ENCODE measurements around the gene MYO3A.
A peak's percentile ranks its signal among the peaks of the same experiment; 100 is the strongest.

MYO3A gene

GRCh38 chr10:26217396-26218086 lies 283.5 kb downstream of the MYO3A start:
- peak overlapping the region; percentile 24 for H3K4me3 ChIP-seq (ENCODE audit: insufficient read depth, low read depth, low read length)
- H3K4me1 ChIP-seq (ENCODE audit: control insufficient read depth, insufficient read depth, low read length) = peaks cover 42% of the 10 kb centered on the region
- H3K36me3 ChIP-seq (ENCODE audit: control insufficient read depth, insufficient read depth, low read length) = no peaks in the 10 kb centered on the region
- WGBS, 2 experiments = 0 to 1% methylated on average over 64 of the region's 64 CpGs
- no peak overlapping the region for H3K27ac ChIP-seq (ENCODE audit: insufficient read depth, low read depth, low read length, poor library complexity, severe bottlenecking)
- no peaks in the 10 kb centered on the region for H3K9me3 ChIP-seq (ENCODE audit: control insufficient read depth, low read length)
- H3K27me3 ChIP-seq (ENCODE audit: control insufficient read depth, insufficient read depth, low read length, poor library complexity, severe bottlenecking) = peaks cover 98% of the 10 kb centered on the region

GRCh38 chr10:26219676-26220075 lies 285.6 kb downstream of the MYO3A start:
- H3K27ac ChIP-seq (ENCODE audit: insufficient read depth, low read depth, low read length, poor library complexity, severe bottlenecking) = no peak overlapping the region
- peaks cover 25% of the 10 kb centered on the region for H3K4me1 ChIP-seq (ENCODE audit: control insufficient read depth, insufficient read depth, low read length)
- no peaks in the 10 kb centered on the region for H3K36me3 ChIP-seq (ENCODE audit: control insufficient read depth, insufficient read depth, low read length)
- WGBS, 2 experiments = 90 to 96% methylated on average over 1 of the region's 1 CpG
- H3K4me3 ChIP-seq (ENCODE audit: insufficient read depth, low read depth, low read length) = no peak overlapping the region
- no peaks in the 10 kb centered on the region for H3K9me3 ChIP-seq (ENCODE audit: control insufficient read depth, low read length)
- H3K27me3 ChIP-seq (ENCODE audit: control insufficient read depth, insufficient read depth, low read length, poor library complexity, severe bottlenecking) = peaks cover 80% of the 10 kb centered on the region

- H3K9me3 ChIP-seq (ENCODE audit: control insufficient read depth, low read length) = no peaks in the 10 kb centered on the region
- peaks cover 13% of the 10 kb centered on the region for H3K4me1 ChIP-seq (ENCODE audit: control insufficient read depth, insufficient read depth, low read length)
- no peak overlapping the region for H3K27ac ChIP-seq (ENCODE audit: insufficient read depth, low read depth, low read length, poor library complexity, severe bottlenecking)
- no peaks in the 10 kb centered on the region for H3K36me3 ChIP-seq (ENCODE audit: control insufficient read depth, insufficient read depth, low read length)
- no peak overlapping the region for H3K4me3 ChIP-seq (ENCODE audit: insufficient read depth, low read depth, low read length)
- peaks cover 68% of the 10 kb centered on the region for H3K27me3 ChIP-seq (ENCODE audit: control insufficient read depth, insufficient read depth, low read length, poor library complexity, severe bottlenecking)
These were observed 286.9 kb downstream of the MYO3A start for GRCh38 chr10:26220901-26221300.

- Histone ChIP-seq H3K36me3 (ENCODE audit: control insufficient read depth, insufficient read depth, low read length) (no peaks in the 10 kb centered on the region), H3K4me3 (ENCODE audit: insufficient read depth, low read depth, low read length) (no peak overlapping the region), H3K9me3 (ENCODE audit: control insufficient read depth, low read length) (no peaks in the 10 kb centered on the region), H3K4me1 (ENCODE audit: control insufficient read depth, insufficient read depth, low read length) (peaks cover 7% of the 10 kb centered on the region), H3K27me3 (ENCODE audit: control insufficient read depth, insufficient read depth, low read length, poor library complexity, severe bottlenecking) (peaks cover 61% of the 10 kb centered on the region), H3K27ac (ENCODE audit: insufficient read depth, low read depth, low read length, poor library complexity, severe bottlenecking) (no peak overlapping the region)
- 76 to 79% methylated on average over 9 of the region's 9 CpGs for WGBS, 2 experiments
These were observed 287.5 kb downstream of the MYO3A start for GRCh38 chr10:26221541-26221940.

GRCh38 chr10:26222563-26222962 lies 288.5 kb downstream of the MYO3A start:
- H3K27me3 ChIP-seq (ENCODE audit: control insufficient read depth, insufficient read depth, low read length, poor library complexity, severe bottlenecking) = peaks cover 51% of the 10 kb centered on the region
- H3K9me3 ChIP-seq (ENCODE audit: control insufficient read depth, low read length) = no peaks in the 10 kb centered on the region
- H3K4me1 ChIP-seq (ENCODE audit: control insufficient read depth, insufficient read depth, low read length) = peaks cover 3% of the 10 kb centered on the region
- H3K27ac ChIP-seq (ENCODE audit: insufficient read depth, low read depth, low read length, poor library complexity, severe bottlenecking) = no peak overlapping the region
- 84 to 93% methylated on average over 3 of the region's 3 CpGs for WGBS, 2 experiments
- H3K4me3 ChIP-seq (ENCODE audit: insufficient read depth, low read depth, low read length) = no peak overlapping the region
- no peaks in the 10 kb centered on the region for H3K36me3 ChIP-seq (ENCODE audit: control insufficient read depth, insufficient read depth, low read length)

- no peak overlapping the region for H3K27ac ChIP-seq (ENCODE audit: insufficient read depth, low read depth, low read length, poor library complexity, severe bottlenecking)
- peaks cover 3% of the 10 kb centered on the region for H3K4me1 ChIP-seq (ENCODE audit: control insufficient read depth, insufficient read depth, low read length)
- no peaks in the 10 kb centered on the region for H3K9me3 ChIP-seq (ENCODE audit: control insufficient read depth, low read length)
- H3K4me3 ChIP-seq (ENCODE audit: insufficient read depth, low read depth, low read length) = no peak overlapping the region
- H3K36me3 ChIP-seq (ENCODE audit: control insufficient read depth, insufficient read depth, low read length) = no peaks in the 10 kb centered on the region
- WGBS, 2 experiments = 91 to 94% methylated on average over 4 of the region's 4 CpGs
- peaks cover 24% of the 10 kb centered on the region for H3K27me3 ChIP-seq (ENCODE audit: control insufficient read depth, insufficient read depth, low read length, poor library complexity, severe bottlenecking)
These were observed 291.3 kb downstream of the MYO3A start for GRCh38 chr10:26225322-26225721.

GRCh38 chr10:26227786-26228185 lies 293.8 kb downstream of the MYO3A start:
- WGBS, 2 experiments = 84 to 89% methylated on average over 5 of the region's 5 CpGs
- H3K4me1 ChIP-seq (ENCODE audit: control insufficient read depth, insufficient read depth, low read length) = no peaks in the 10 kb centered on the region
- H3K27ac ChIP-seq (ENCODE audit: insufficient read depth, low read depth, low read length, poor library complexity, severe bottlenecking) = no peak overlapping the region
- no peaks in the 10 kb centered on the region for H3K36me3 ChIP-seq (ENCODE audit: control insufficient read depth, insufficient read depth, low read length)
- peaks cover 3% of the 10 kb centered on the region for H3K27me3 ChIP-seq (ENCODE audit: control insufficient read depth, insufficient read depth, low read length, poor library complexity, severe bottlenecking)
- H3K4me3 ChIP-seq (ENCODE audit: insufficient read depth, low read depth, low read length) = no peak overlapping the region
- no peaks in the 10 kb centered on the region for H3K9me3 ChIP-seq (ENCODE audit: control insufficient read depth, low read length)

GRCh38 chr10:26232174-26232573 lies 298.1 kb downstream of the MYO3A start:
- H3K9me3 ChIP-seq (ENCODE audit: control insufficient read depth, low read length) = no peaks in the 10 kb centered on the region
- H3K4me1 ChIP-seq (ENCODE audit: control insufficient read depth, insufficient read depth, low read length) = no peaks in the 10 kb centered on the region
- no peak overlapping the region for H3K27ac ChIP-seq (ENCODE audit: insufficient read depth, low read depth, low read length, poor library complexity, severe bottlenecking)
- WGBS, 2 experiments = 92 to 95% methylated on average over 5 of the region's 5 CpGs
- no peak overlapping the region for H3K4me3 ChIP-seq (ENCODE audit: insufficient read depth, low read depth, low read length)
- no peaks in the 10 kb centered on the region for H3K36me3 ChIP-seq (ENCODE audit: control insufficient read depth, insufficient read depth, low read length)
- no peaks in the 10 kb centered on the region for H3K27me3 ChIP-seq (ENCODE audit: control insufficient read depth, insufficient read depth, low read length, poor library complexity, severe bottlenecking)

GRCh38 chr10:26235761-26236160 lies 301.7 kb downstream of the MYO3A start:
- no peaks in the 10 kb centered on the region for H3K9me3 ChIP-seq (ENCODE audit: control insufficient read depth, low read length)
- peaks cover 5% of the 10 kb centered on the region for H3K4me1 ChIP-seq (ENCODE audit: control insufficient read depth, insufficient read depth, low read length)
- no peaks in the 10 kb centered on the region for H3K36me3 ChIP-seq (ENCODE audit: control insufficient read depth, insufficient read depth, low read length)
- no peaks in the 10 kb centered on the region for H3K27me3 ChIP-seq (ENCODE audit: control insufficient read depth, insufficient read depth, low read length, poor library complexity, severe bottlenecking)
- H3K27ac ChIP-seq (ENCODE audit: insufficient read depth, low read depth, low read length, poor library complexity, severe bottlenecking) = no peak overlapping the region
- H3K4me3 ChIP-seq (ENCODE audit: insufficient read depth, low read depth, low read length) = no peak overlapping the region
- 94 to 96% methylated on average over 5 to 6 of the region's 6 CpGs for WGBS, 2 experiments

- H3K36me3 ChIP-seq (ENCODE audit: control insufficient read depth, insufficient read depth, low read length) = no peaks in the 10 kb centered on the region
- WGBS, 2 experiments = 73 to 80% methylated on average over 2 of the region's 2 CpGs
- H3K27me3 ChIP-seq (ENCODE audit: control insufficient read depth, insufficient read depth, low read length, poor library complexity, severe bottlenecking) = no peaks in the 10 kb centered on the region
These were observed 304.3 kb downstream of the MYO3A start for GRCh38 chr10:26238378-26238777.

More at GRCh38 chr10:26238378-26238777, 304.3 kb downstream of the MYO3A start:
- no peak overlapping the region for H3K27ac ChIP-seq (ENCODE audit: insufficient read depth, low read depth, low read length, poor library complexity, severe bottlenecking)
- no peak overlapping the region for H3K4me3 ChIP-seq (ENCODE audit: insufficient read depth, low read depth, low read length)
- peaks cover 8% of the 10 kb centered on the region for H3K4me1 ChIP-seq (ENCODE audit: control insufficient read depth, insufficient read depth, low read length)
- no peaks in the 10 kb centered on the region for H3K9me3 ChIP-seq (ENCODE audit: control insufficient read depth, low read length)
